GM18873 (cell line): Measurements from ENCODE around the gene SLC7A9.
"Not testable (repeated sequence)": the region's sequence is repeated elsewhere in the genome, so short reads cannot be mapped to it uniquely, and the experiment has no call there.

Experiments
- ATAC-seq: cut with Tn5 transposase; IDR thresholded peaks from one replicate; pipeline ENCODE4 v1.9.1; 2021; ENCODE audit warnings: mild to moderate bottlenecking, moderate library complexity, moderate number of reproducible peaks; ENCODE audit not compliant: unreplicated experiment, low FRiP score

Gene SLC7A9

GRCh38 chr19:32810452-32810851 is 59.1 kb downstream of the SLC7A9 start:
- ATAC-seq, result no peak

GRCh38 chr19:32809754-32810153 is 59.8 kb downstream of the SLC7A9 start:
- no peak for ATAC-seq

GRCh38 chr19:32809254-32809653 is 60.3 kb downstream of the SLC7A9 start:
- no peak for ATAC-seq

- no peak for ATAC-seq
Measured at GRCh38 chr19:32808236-32808635, 61.3 kb downstream of the SLC7A9 start.

- ATAC-seq, result no peak
Measured at GRCh38 chr19:32802840-32803239, 66.7 kb downstream of the SLC7A9 start.

GRCh38 chr19:32800754-32801153 is 68.8 kb downstream of the SLC7A9 start:
- ATAC-seq, result no peak

- no peak for ATAC-seq
Measured at GRCh38 chr19:32800191-32800590, 69.4 kb downstream of the SLC7A9 start.

- no peak for ATAC-seq
Measured at GRCh38 chr19:32798201-32798600, 71.4 kb downstream of the SLC7A9 start.

- no peak for ATAC-seq
Measured at GRCh38 chr19:32789429-32789828, 80.1 kb downstream of the SLC7A9 start.

- ATAC-seq, result not testable (repeated sequence)
Measured at GRCh38 chr19:32787895-32788294, 81.7 kb downstream of the SLC7A9 start.

GRCh38 chr19:32787161-32787813 is 82.3 kb downstream of the SLC7A9 start:
- ATAC-seq, result not testable (repeated sequence)

- ATAC-seq, result not testable (repeated sequence)
Measured at GRCh38 chr19:32782089-32782488, 87.5 kb downstream of the SLC7A9 start.

GRCh38 chr19:32781280-32781679 is 88.3 kb downstream of the SLC7A9 start:
- no peak for ATAC-seq
